Glutamatergic neuron (in vitro differentiated cells): ENCODE data around the gene CFAP157. TPM values are rescaled to one million over a fixed set of nuclear protein-coding genes. Genes with fewer than 3 reads are reported as not detected.

ENCODE experiments used
- DNase-seq: peaks from one replicate; pipeline ENCODE4 v3.0.0; 2022
- H3K27ac Mint-ChIP-seq: one replicate; pipeline ENCODE4 v1.8.0; 2020; ENCODE audit warnings: mild to moderate bottlenecking, mixed read lengths, inconsistent platforms; ENCODE audit not compliant: unreplicated experiment
- H3K27me3 Mint-ChIP-seq: one replicate; pipeline ENCODE4 v1.8.0; 2020; ENCODE audit warnings: mild to moderate bottlenecking, moderate library complexity, mixed read lengths, inconsistent platforms; ENCODE audit not compliant: unreplicated experiment
- H3K36me3 Mint-ChIP-seq: one replicate; pipeline ENCODE4 v1.8.0; 2020; ENCODE audit warnings: mild to moderate bottlenecking, mixed read lengths, inconsistent platforms; ENCODE audit not compliant: unreplicated experiment
- H3K4me1 Mint-ChIP-seq: one replicate; pipeline ENCODE4 v1.8.0; 2020; ENCODE audit warnings: mild to moderate bottlenecking, low read depth, mixed read lengths, inconsistent platforms; ENCODE audit not compliant: unreplicated experiment
- H3K4me3 Mint-ChIP-seq: one replicate; pipeline ENCODE4 v1.8.0; 2020; ENCODE audit warnings: mild to moderate bottlenecking, mixed read lengths, inconsistent platforms; ENCODE audit not compliant: unreplicated experiment
- H3K9me3 Mint-ChIP-seq: one replicate; pipeline ENCODE4 v1.8.0; 2020; ENCODE audit warnings: mild to moderate bottlenecking, moderate library complexity, mixed read lengths, inconsistent platforms; ENCODE audit not compliant: unreplicated experiment
- total RNA-seq: library from RNA; stranded (reverse); fragmentation: NEBNext Ultra II Directional; extraction: Animal tissue kit (Norgen Biotek cat#: 25700); gene quantifications from one replicate; pipeline ENCODE4 v1.2.1, GENCODE V29; 2021; ENCODE audit not compliant: unreplicated experiment
- TF ChIP-seq, protein P1 (sequence below): fragments of 200-600 bp; sonication (generic); IDR thresholded peaks from one replicate; pipeline ENCODE4 v1.5.0; 2021; ENCODE audit not compliant: partially characterized antibody, unreplicated experiment

Gene CFAP157
- total RNA-seq, 1 donor from 2014 or later: 0.61 TPM

DNA sequence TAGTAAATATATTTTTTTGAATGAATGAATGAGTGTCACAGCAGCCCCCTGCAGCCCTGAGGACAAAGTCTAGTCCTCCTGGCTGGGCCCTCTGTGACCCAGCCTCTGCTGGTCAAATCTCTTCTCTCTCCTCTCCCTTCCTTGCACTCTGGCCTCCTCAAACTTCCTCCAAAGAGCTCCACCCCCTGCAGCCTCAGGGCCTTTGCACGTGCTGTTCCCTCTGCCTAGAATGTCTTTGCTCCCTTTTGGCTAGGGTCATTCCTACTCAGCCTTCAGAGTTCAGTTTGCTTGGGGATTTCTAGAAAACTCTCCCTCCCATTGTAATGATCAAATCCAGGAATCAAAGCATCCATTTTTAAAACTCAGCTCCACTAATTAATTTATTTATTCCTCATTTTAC, 58.6 kb downstream of the CFAP157 start:
- TF ChIP-seq, protein P1, sequence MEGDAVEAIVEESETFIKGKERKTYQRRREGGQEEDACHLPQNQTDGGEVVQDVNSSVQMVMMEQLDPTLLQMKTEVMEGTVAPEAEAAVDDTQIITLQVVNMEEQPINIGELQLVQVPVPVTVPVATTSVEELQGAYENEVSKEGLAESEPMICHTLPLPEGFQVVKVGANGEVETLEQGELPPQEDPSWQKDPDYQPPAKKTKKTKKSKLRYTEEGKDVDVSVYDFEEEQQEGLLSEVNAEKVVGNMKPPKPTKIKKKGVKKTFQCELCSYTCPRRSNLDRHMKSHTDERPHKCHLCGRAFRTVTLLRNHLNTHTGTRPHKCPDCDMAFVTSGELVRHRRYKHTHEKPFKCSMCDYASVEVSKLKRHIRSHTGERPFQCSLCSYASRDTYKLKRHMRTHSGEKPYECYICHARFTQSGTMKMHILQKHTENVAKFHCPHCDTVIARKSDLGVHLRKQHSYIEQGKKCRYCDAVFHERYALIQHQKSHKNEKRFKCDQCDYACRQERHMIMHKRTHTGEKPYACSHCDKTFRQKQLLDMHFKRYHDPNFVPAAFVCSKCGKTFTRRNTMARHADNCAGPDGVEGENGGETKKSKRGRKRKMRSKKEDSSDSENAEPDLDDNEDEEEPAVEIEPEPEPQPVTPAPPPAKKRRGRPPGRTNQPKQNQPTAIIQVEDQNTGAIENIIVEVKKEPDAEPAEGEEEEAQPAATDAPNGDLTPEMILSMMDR: no peak
- H3K36me3 Mint-ChIP-seq: no peaks in the 10 kb centered on the region
- peaks cover 21% of the 10 kb centered on the region for H3K27me3 Mint-ChIP-seq
- no peak for DNase-seq
- peak overlapping the region; percentile 42 for H3K4me3 Mint-ChIP-seq
- peaks cover 40% of the 10 kb centered on the region for H3K4me1 Mint-ChIP-seq
- H3K9me3 Mint-ChIP-seq: peaks cover 13% of the 10 kb centered on the region
- H3K27ac Mint-ChIP-seq: no peak overlapping the region

Other genes starting within 250 kb of the CFAP157 start
- 402 TPM for gene STXBP1, start 94.7 kb upstream of the CFAP157 start, total RNA-seq
- 10.1 TPM for gene PTRH1, start 8.7 kb downstream of the CFAP157 start, total RNA-seq
- not detected for gene TTC16, start 9.1 kb downstream of the CFAP157 start, total RNA-seq
- gene TOR2A, start 28.3 kb downstream of the CFAP157 start, total RNA-seq: 27.5 TPM
- gene SH2D3C, start 71.7 kb downstream of the CFAP157 start, total RNA-seq: 71.7 TPM
- gene CDK9, start 79.0 kb downstream of the CFAP157 start, total RNA-seq: 83.9 TPM
- gene FPGS, start 95.9 kb downstream of the CFAP157 start, total RNA-seq: 44.2 TPM
- not detected for gene ENG, start 147.7 kb downstream of the CFAP157 start, total RNA-seq
- 121 TPM for gene AK1, start 170.7 kb downstream of the CFAP157 start, total RNA-seq
- 26.1 TPM for gene ST6GALNAC6, start 192.6 kb downstream of the CFAP157 start, total RNA-seq
- 15.8 TPM for gene ST6GALNAC4, start 210.1 kb downstream of the CFAP157 start, total RNA-seq
- gene PIP5KL1, start 223.8 kb downstream of the CFAP157 start, total RNA-seq: 11.9 TPM
- 35.3 TPM for gene DPM2, start 230.9 kb downstream of the CFAP157 start, total RNA-seq